HG02642 (cell line): ENCODE measurements around the gene JAG2.

Experiments
- ATAC-seq: cut with Tn5 transposase; IDR thresholded peaks from one replicate; pipeline ENCODE4 v1.9.1; 2021; ENCODE audit warnings: mild to moderate bottlenecking; ENCODE audit not compliant: unreplicated experiment, poor library complexity

The JAG2 gene

DNA sequence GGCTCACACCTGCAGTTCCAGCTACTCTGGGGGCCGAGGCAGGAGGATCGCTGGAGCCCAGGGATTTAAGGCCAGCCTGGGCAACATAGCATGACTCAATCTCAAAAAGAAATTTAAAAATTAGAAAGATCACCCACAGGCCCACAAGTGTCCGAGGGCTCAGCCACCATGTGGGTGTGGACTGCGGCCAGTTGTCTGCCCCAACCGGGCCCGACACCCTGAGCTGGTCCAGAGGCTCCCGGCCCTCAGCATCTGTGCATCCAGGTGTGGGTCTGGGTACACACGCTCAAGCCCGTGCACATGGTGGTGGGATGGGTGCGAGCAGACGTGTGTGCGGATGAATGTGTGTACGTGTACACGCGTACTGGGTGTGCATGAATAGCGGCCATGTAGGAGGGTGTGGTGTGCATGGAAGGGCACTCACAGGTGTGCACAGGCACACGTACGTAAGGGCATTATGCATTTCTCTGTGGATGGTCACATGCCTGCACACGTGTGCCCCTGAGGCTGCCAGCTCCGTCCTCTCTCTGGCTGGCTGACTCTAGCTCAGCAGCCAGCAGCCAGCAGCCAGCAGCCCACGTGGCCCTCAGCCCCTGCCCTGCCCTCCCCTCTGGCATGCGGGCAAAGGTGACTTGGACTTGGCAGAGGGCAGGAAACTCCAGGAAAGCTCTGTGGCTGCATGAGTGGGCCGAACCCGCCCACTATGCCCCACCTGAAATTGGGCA, 35.8 kb upstream of the JAG2 start:
- ATAC-seq = no peak

DNA sequence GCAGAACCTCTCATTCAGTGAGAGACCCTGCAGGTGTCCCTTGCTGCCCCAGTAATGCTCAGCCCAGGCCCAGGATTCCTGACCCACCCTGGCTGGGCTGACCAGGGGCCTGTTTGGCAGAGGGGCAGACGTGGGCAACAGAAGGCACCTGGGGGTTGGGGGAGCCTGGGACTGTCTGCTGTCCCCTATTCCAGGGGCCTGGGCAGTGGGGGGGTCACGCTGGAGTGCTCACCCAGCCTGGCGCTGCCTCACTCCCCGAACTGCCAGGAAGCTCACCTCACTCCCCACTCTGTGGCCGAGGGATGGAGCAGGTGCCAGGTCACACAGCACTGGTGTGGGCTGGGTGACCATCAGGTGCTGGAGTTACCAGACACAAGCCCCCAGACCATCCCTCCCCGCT, 35.1 kb upstream of the JAG2 start:
- ATAC-seq = no peak

DNA sequence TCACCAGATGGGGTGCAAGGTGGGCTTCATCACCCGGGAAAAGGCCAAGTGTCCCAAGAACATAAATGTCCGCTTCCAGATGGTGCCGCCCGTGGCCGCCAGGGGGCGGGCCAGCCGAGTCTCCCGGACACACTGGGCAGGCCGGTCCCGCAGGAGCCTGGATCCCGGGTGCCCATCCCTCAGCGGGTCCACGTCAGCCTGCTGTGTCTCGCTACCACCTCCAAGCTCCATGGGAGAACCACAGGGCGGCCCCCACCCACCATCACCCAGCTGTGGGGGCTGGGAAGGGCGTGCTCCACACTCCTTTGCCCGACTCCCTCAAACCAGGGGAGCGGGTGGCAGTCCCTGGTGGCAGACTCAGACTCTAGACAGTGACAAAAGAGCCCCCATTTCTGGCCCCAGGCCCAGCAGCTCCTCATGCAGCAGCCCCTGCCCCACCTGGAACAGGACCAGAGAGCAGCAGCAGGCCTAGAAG, 34.5 kb upstream of the JAG2 start:
- ATAC-seq = no peak

DNA sequence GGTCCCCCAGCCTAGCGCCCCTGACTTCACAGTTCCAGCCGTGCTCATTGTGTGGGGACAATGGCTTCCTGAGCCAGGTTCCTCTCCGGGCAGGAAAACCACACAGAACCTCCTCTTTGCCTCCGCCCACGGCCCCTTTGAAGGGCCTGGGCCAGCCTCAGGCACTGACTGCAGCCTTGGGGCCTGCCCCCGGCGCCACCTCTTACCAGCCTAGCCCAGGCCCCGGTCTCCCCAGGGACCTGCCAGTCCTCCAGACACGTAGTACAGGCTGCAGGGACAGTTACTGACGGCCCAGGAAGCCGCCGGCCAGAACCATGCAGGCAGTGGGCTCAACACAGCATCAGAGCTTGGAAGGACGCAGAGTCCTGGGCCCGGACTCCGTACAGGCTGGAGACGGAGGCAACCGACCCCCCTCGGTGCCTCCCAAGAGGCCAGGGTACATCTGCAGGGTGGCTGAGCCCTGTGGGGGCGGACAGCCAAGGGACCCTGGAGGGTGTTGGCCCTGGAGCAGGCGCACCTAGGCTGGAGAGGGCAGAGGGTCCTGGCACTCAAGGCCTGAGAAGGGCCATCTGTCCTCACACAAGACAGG, 33.4 kb upstream of the JAG2 start:
- no peak for ATAC-seq

DNA sequence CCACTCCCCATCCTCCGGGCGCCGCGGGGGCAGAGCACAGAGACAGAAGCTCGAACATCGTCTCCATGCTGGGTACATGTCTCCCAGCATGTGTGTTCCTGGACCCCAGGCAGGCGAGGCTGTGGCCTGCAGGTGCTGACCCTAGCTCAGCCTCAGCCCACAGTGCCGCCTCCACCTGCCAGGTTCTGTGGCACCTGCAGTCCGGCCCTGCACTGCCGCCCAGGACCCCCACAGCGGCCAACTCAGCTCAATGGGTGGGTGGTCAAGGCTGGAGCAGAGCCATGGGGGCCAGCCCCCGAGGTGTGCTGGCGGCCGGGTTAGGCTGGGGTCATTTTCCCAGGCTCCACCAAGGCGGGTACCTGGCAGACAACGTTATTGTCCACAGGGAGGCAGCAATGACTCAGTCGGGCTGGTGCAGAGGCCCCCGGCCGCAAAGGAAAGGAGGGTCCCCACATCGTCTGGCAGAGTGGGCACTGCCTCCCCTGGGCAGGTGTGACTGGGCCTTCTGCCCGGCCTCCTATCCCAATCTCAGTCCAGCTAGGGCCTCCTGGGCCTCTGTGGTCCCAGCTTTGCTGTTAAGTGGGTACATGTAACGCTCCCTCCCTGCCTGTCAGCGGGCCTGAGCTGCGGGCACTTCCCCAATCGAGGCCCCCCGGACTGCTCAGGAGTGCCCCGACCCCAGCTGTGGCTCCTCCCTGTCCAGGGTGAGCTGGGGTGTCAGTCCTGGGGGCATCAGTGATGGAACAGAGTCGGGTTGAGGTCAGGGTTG, 32.8 kb upstream of the JAG2 start:
- no peak for ATAC-seq

DNA sequence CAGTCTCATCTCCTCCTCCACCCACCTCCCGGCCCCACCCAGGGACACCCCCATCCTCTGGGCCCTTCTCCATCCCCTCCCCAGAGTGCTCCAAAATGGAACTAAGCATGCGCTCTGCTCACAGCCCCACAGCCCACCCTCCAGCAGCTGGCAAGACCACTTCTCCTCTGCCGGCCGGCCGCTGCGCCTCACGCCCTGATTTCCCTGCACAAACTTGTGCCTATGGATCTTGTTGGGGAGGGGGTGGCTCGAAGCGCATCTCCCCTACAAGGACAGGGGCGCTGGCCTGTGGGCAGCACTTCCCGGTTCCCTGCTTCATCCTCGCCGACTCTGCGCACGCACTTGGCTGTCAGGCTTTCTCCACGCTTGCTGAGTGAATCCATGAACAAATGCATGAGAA, 32.1 kb upstream of the JAG2 start:
- no peak for ATAC-seq

DNA sequence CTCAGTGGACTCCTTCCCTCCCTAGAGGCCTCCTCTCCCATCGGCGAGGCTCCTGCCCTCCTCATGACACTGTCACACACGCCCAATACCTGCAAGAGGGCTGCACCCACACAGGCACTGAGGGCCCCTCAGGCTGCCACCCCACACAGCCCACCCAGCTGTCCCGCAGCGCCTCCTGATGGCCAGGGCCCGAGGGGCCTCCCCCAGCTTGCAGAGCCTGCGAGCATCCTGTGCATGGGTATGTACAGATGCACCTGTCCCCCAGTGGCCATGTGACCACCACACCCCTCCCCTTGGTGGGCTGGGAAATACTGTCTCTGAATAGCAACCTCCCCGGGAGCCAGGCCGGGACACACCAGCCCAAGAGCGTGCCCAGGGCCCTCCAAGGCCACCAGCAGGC, 31.5 kb upstream of the JAG2 start:
- no peak for ATAC-seq

DNA sequence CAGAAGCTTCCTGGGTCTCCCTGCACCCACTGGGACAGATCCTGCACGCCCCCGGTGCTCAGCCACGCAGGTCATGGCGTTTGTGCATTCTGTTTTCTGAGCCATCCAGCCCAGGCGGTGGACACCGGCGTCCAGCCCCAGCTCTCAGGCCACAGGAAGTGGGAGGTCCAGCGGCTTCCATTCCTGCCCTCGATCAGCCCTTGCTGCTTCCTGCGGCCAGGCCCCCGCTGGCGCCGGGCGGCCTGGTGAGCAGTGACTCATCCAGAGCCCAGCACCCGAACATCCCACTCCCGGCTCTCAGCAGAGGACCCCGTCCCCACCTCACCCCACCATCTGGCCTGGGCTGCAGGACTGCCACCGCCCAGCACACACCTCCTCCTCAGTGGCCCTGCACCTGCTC, 30.5 kb upstream of the JAG2 start:
- no peak for ATAC-seq

DNA sequence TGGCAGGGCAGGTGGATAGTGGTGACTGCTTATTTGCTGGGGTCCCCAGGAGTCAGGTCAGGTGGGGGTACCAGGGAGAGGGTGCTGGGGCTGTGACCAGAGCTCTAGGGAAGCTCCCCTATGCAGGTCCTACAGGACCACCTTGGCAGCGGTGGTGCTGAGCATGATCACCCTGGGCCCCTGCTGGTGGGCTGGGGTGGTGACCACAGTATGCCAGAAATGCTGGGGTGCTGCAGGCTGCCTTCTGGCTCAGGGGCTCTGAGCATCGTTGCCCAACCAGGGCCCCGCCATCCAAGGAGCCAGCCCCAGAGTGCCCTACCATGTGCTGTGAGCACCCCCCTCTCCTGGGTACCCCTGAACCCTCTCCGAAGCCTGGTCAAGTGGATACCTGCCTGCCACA, 30.0 kb upstream of the JAG2 start:
- ATAC-seq = no peak

DNA sequence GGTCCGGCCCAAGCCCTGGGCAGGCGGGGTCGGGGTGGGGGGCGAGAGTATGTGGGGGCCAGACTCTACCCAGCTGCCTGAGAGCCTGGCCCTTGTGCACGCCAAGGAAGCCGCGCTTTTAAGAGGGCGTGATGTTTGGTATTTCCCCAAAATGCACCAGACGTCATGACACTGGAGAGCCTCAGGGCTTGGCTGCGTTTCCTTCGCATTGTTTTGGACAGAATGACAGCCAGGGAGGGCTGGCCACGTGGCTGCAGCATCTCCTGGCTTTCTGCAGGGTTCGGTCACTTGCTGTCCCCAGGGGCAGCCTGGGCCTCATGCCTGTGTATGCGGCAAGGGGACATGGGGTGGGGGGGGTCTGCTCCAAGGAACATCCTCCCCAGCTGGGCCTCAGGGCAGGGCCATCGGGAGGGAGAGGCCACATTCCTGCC, 28.6 kb upstream of the JAG2 start:
- ATAC-seq = no peak

DNA sequence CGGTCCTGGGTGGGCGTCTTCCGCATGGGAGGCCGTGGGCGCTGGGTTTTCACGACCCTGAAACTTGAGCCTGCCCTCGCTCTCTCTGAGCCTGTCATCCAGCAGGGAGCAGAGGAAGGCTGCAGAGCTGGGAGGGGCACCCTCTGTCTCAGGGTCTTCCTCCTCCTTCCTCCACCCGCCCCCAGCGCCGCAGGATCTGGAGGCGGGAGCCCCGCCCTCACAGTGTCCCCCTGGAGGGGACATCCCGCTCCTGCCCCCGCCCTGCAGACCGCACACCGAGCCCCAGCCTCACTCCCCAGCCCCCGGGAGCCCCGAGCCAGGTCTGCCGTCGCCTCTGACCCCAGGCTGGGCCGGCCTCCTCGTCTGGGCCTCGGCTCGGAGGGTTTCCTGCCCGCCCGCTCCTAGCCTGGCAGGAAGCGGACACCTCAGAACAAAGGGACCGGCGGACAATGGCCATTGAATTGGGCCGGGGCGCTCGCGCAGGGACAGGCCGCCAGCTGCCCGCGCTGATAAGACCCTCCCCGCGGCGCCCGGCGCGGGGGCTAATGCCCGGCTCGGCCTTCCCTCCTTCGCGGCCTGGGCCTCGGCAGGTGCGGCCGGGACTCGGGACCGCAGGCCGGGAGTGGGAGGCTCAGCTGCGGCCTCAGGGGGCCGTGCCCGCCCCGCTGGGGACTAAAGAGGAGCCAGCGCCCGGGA, 27.8 kb upstream of the JAG2 start:
- ATAC-seq = no peak

DNA sequence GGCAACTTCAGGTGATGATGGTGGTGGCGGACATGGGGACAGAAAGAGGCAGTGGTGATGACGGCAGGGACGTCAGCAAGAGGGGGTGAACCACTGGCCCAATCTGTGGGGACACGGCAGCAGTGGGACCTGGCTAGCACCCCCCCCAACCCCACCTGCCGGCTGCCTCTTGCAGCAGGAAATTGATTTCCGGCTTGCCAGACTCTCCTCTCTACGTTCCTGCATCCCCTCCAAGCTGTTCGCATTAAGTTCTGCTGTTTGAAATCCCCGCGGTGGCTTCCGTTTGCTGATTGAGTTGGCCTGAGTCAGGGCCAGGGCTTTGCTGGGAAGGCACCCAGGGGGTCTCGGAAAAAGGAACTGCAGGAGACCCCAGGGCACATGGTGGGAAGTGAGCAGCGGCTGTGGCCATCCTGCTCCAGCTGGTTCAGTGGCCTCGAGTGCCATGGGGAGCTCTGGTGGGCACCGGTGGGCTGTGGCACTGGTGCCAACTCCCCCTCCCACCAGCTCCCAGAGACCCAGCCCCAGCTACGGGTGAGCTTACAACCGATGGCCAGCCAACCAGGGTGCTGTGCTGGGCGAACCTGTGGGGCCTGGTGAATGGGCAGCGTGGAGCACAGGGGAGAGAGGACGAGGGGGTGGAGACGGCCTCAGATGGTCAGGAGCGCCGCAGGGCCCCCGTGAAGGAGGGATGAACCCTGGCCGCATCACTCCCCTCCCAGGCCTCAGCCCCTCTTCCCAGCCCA, 27.1 kb upstream of the JAG2 start:
- ATAC-seq = no peak

DNA sequence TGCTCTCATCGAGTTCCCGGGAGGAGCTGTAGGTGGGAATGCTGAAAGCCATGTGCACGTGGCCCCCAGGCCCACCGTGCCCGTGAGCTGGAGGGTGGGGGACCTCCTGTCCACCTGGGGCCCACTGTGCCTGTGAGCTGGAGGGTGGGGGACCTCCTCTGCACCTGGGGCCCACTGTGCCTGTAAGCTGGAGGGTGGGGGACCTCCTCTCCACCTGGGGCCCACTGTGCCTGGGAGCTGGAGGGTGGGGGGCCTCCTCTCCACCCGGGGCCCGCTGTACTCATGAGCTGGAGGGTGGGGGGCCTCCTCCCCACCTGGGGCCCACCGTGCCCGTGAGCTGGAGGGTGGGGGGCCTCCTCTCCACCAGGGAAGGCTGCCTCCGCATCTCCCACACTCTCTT, 26.5 kb upstream of the JAG2 start:
- no peak for ATAC-seq

DNA sequence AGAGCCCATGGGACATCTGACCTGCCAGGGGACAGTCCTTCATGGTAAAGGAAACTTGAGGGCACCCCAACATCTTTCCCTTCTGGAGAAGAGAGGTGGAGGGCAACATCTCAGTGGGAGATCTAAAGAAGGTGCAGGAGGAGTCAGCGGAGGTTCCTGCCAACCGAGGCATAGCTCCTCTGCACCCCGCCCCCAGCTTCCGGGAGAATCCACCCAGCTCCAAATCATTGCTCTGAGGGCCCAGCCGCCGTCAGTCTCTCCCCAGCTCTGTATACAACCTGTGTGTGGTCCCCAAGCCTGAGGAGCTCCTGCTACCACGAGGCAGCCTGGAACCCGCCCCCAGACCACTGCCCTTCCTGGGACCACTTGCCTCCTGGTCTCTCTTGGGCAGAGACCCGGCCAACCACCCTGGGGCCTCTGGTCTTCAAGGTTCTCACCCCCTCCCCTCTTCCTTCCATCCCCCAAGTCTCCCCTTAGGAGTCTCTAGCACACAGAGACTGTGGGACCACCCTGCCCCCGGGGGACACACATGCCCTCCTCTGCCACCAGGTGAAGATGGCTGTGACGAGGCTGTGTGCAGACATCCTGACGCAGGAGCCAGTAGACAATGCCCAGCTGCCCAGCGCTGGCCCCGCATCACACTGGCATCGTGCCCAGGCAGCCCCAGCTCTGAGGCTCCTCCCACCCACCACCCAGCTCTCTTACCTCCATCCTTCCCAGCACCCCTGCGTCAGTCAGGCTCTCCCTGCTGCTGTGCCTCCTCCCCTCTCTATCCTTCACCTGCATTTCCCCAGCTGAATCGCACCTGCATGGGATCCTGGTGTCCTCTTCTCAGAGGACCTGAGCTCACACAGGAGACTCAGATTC, 25.6 kb upstream of the JAG2 start:
- ATAC-seq = no peak

DNA sequence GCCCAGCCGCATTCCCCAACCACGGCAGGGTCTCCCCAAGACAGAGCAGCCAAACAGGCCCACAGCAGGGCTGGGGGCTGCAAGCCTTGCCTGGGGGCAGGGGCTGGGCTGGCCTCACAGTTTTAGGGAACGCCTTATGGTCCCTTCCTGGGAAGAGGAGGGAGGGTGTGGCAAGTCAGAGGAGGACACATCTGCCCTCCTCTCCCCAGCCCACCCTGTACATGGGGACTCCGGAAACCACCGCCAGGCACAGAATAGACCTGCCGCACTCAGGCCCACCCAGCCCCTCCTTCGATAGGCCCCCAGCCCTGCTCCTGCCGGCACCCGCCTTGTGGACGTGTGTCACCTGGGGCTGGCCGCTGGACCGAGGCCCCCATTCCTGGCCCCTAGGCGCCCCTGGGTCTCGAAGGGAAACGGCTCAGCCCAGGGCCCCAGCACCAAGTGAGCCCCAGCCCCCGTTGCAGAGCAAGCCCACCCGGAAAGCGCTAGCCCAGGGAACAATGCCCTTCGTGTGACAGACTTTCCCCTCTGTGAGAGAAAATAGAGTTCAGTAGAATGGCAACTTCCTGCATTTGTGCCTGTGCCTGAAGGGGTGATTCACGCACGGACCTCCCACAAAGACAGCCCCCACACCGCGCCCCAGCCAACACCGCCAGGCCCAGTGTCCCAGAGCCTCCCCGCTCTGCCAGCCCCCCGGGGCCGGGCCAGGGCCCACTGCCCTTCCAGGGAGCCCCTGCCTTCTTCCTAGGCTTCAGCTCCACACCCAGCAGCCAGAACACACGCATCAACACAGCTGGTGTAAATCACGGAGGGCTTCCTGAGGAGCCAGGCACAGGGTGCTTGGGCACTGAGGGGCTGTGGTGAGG, 24.5 kb upstream of the JAG2 start:
- ATAC-seq = no peak

DNA sequence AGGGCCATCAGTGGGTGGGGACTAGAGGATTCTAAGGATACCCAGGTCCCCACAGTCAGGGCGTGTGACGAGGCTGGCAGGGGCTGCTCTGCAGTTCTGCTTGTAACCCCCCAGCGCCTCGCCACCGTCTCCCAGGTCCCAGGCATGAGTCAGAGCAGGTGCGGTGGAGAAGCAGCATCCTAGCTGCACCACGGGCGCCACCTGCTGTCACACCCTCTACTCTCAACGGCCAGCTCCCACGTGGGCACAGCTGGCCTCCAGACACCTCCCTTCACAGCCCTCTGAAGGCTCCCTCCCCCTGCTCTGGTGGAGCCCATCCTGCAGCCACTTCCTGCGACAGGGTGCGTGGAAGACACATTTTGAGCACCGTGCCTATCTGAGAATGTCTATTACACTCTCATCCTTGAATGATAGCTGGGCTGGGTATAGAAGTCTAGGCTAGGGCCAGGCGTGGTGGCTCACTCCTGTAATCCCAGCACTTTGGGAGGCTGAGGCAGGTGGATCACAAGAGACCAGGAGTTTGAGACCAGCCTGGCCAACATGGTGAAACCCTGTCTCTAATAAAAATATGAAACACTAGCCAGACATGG, 19.5 kb upstream of the JAG2 start:
- ATAC-seq = no peak

DNA sequence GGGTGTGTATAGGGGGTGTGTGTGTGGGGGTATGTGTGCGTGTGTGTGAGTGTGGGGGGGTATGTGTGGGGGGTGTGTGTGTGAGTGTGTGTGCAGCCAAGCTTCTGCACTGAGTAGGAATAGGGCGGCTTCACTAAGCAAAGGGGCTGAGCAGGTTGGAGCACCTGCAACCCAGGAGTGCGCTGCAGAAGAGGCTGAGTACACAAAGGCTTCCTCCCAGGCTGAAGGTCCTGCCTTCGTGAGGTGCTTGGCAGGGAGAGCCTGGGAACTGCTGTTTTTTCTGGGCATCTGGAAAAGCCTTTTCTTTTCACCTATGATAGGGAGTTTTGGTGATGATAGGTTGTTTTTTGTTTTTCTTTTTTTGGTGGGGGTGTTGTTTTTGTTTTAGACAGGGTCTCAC, 18.5 kb upstream of the JAG2 start:
- ATAC-seq = no peak

DNA sequence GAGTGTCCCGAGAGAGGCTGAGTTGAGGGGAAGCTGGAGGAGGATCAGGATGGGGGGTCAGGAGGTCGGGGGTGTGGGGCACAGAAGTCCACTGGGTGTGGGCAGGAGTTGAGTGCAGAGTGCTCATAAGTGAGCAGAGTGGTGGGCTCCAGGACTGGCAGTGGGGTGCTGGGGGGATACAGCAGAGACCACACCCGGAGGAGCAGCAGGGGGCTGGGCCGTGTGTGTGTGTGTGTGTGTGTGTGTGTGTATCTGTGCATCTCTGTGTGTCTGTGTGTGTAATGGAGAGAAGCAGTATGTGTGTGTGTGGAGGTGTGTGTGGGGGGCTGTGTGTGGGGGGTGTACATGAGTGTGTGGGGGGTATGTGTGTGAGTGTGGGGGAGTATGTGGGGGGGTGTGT, 17.4 kb upstream of the JAG2 start:
- ATAC-seq = no peak
